Tibial nerve (tissue), 4 donors: Measurements from ENCODE around the gene PSMA3. TPM values are rescaled to one million over a fixed set of nuclear protein-coding genes. Genes with fewer than 3 reads are reported as not detected.
"Not testable (repeated sequence)": the region's sequence is repeated elsewhere in the genome, so short reads cannot be mapped to it uniquely, and the experiment has no call there.

Source experiments
- DNase-seq, 2 donors: peaks; one replicate each; pipeline ENCODE4 v3.0.0-alpha.2; 2019; ENCODE audit warnings: low spot score in 2 of 2
- H3K27ac ChIP-seq, 4 donors: fragments of 200-600 bp; sonication (generic) in 3 of 4; one replicate each; pipeline ENCODE4 v1.5.1; 2017 to 2019; ENCODE audit warnings: mild to moderate bottlenecking in 1 of 4
- H3K27me3 ChIP-seq, 2 donors: fragments of 200-600 bp; sonication (generic) in 1 of 2; one replicate each; pipeline versions ENCODE4 v1.5.1 to v1.6.0; 2017 to 2019
- H3K36me3 ChIP-seq, 3 donors: fragments of 200-600 bp; sonication (generic); one replicate each; pipeline ENCODE4 v1.5.1; 2018 to 2019
- H3K4me1 ChIP-seq, 4 donors: fragments of 200-600 bp; sonication (generic) in 3 of 4; one replicate each; pipeline ENCODE4 v1.5.1; 2017 to 2019
- H3K4me3 ChIP-seq, 4 donors: fragments of 200-600 bp; sonication (generic) in 3 of 4; one replicate each; pipeline ENCODE4 v1.5.1; 2017 to 2019; ENCODE audit warnings: mild to moderate bottlenecking in 1 of 4, moderate library complexity in 1 of 4
- H3K9me3 ChIP-seq, 4 donors: fragments of 200-600 bp; sonication (generic) in 3 of 4; one replicate each; pipeline ENCODE4 v1.5.1; 2017 to 2019
- EP300 ChIP-seq, 2 donors: sonication (generic); formaldehyde crosslinking; IDR thresholded peaks; one replicate each; pipeline ENCODE4 v1.6.1; 2017; ENCODE audit warnings: antibody characterized with exemption in 2 of 2, mild to moderate bottlenecking in 1 of 2
- POLR2A ChIP-seq, 2 donors: fragments of 450-650 bp; IDR thresholded peaks; one replicate each; pipeline ENCODE4 v1.6.1; 2017; ENCODE audit warnings: antibody characterized with exemption in 2 of 2, mild to moderate bottlenecking in 2 of 2, moderate library complexity in 2 of 2
- WGBS, 2 donors: methylation state at CpG; one replicate each; pipeline ENCODE4 v1.1.5; 2018; 5-methylcytosine and 5-hydroxymethylcytosine counted together
- total RNA-seq, 4 donors: library from RNA; depleted of rRNA; stranded (reverse); fragments of >200 nt; gene quantifications; one replicate each; pipeline ENCODE4 v1.1.0, GENCODE V29; 2016
- TF ChIP-seq, protein P1 (sequence below), 5 experiments: fragments of 200-600 bp in 3 of 5; fragments of 450-650 bp in 2 of 5; sonication (generic) in 3 of 5; IDR thresholded peaks; one replicate each; pipeline ENCODE4 v1.5.1; 2016 to 2019; ENCODE audit warnings: antibody characterized with exemption in 5 of 5, mild to moderate bottlenecking in 3 of 5, moderate library complexity in 2 of 5

Gene PSMA3
- total RNA-seq, 4 donors from 2014 or later, result 82.8 to 99.0 (median 87.0) TPM

GRCh38 chr14:58245562-58245961 lies 919 bp downstream of the PSMA3 start:
- peaks cover 0 to 40% (median 19%) of the 10 kb centered on the region in 4 donors for H3K4me1 ChIP-seq
- H3K27ac ChIP-seq, result peak overlapping the region; percentile 91 to 99 (median 94)
- H3K27me3 ChIP-seq, result no peaks in the 10 kb centered on the region
- WGBS, 2 donors, result 2 to 6% methylated on average over 3 of the region's 3 CpGs
- H3K36me3 ChIP-seq, result peaks cover 0 to 30% (median 0%) of the 10 kb centered on the region in 3 donors
- DNase-seq, result no peak
- H3K4me3 ChIP-seq, result peak overlapping the region; percentile 47 to 95 (median 81)
- H3K9me3 ChIP-seq, result no peaks in the 10 kb centered on the region
- no peak for TF ChIP-seq EP300 (IDR thresholded peaks at IDR 0.05)
- TF ChIP-seq, protein P1, sequence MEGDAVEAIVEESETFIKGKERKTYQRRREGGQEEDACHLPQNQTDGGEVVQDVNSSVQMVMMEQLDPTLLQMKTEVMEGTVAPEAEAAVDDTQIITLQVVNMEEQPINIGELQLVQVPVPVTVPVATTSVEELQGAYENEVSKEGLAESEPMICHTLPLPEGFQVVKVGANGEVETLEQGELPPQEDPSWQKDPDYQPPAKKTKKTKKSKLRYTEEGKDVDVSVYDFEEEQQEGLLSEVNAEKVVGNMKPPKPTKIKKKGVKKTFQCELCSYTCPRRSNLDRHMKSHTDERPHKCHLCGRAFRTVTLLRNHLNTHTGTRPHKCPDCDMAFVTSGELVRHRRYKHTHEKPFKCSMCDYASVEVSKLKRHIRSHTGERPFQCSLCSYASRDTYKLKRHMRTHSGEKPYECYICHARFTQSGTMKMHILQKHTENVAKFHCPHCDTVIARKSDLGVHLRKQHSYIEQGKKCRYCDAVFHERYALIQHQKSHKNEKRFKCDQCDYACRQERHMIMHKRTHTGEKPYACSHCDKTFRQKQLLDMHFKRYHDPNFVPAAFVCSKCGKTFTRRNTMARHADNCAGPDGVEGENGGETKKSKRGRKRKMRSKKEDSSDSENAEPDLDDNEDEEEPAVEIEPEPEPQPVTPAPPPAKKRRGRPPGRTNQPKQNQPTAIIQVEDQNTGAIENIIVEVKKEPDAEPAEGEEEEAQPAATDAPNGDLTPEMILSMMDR (IDR thresholded peaks at IDR 0.05), result no peak
- no peak for TF ChIP-seq POLR2A (IDR thresholded peaks at IDR 0.05)

- WGBS, 2 donors, result 91 to 95% methylated on average over 8 of the region's 8 CpGs
- TF ChIP-seq POLR2A (IDR thresholded peaks at IDR 0.05) (no peak), EP300 (IDR thresholded peaks at IDR 0.05) (no peak)
- TF ChIP-seq, protein P1 (IDR thresholded peaks at IDR 0.05), result no peak
- H3K36me3 ChIP-seq, result peaks cover 0 to 64% (median 0%) of the 10 kb centered on the region in 3 donors
- DNase-seq, result no peak
- no peaks in the 10 kb centered on the region for H3K27me3 ChIP-seq
- no peaks in the 10 kb centered on the region for H3K9me3 ChIP-seq
- H3K4me3 ChIP-seq, result no peak overlapping the region
- no peak overlapping the region for H3K27ac ChIP-seq
- peaks cover 0 to 31% (median 16%) of the 10 kb centered on the region in 4 donors for H3K4me1 ChIP-seq
Observed at GRCh38 chr14:58249611-58250010, 5.0 kb downstream of the PSMA3 start.

DNA sequence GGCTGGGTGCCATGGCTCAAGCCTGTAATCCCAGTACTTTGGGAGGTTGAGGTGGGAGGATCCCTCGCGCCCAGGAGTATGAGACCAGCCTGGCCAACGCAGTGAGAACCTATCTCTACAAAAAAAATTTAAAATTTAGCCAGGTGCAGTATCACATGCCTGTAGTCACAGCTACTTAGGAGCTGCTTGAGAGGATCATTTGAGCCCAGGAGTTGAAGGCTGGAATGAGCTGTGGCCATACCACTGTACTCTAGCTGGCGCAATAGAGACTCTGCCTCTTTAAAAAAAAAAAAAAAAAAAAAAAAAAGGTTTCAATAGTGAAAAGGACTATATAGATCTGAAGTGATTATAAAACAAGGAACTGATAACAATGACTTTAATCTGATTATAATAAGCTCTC lies 13.5 kb downstream of the PSMA3 start:
- Histone ChIP-seq H3K4me1 (no peaks in the 10 kb centered on the region), H3K36me3 (peaks cover 0 to 96% (median 2%) of the 10 kb centered on the region in 3 donors), H3K27me3 (no peaks in the 10 kb centered on the region), H3K4me3 (no peak overlapping the region), H3K27ac (no peak overlapping the region), H3K9me3 (no peaks in the 10 kb centered on the region)
- WGBS, 2 donors, result 94 to 97% methylated on average over 4 of the region's 4 CpGs
- TF ChIP-seq, protein P1 (IDR thresholded peaks at IDR 0.05), result no peak
- no peak for TF ChIP-seq EP300 (IDR thresholded peaks at IDR 0.05)
- TF ChIP-seq POLR2A (IDR thresholded peaks at IDR 0.05), result no peak
- DNase-seq, result no peak

- not testable (repeated sequence) for H3K27me3 ChIP-seq, H3K27ac ChIP-seq, DNase-seq, H3K9me3 ChIP-seq, H3K4me3 ChIP-seq, H3K4me1 ChIP-seq
- peaks cover 0 to 96% (median 6%) of the 10 kb centered on the region in 3 donors for H3K36me3 ChIP-seq
- 94% methylated on average over 7 to 10 of the region's 10 CpGs for WGBS, 2 donors
Observed at GRCh38 chr14:58262005-58262404, 17.4 kb downstream of the PSMA3 start.

DNA sequence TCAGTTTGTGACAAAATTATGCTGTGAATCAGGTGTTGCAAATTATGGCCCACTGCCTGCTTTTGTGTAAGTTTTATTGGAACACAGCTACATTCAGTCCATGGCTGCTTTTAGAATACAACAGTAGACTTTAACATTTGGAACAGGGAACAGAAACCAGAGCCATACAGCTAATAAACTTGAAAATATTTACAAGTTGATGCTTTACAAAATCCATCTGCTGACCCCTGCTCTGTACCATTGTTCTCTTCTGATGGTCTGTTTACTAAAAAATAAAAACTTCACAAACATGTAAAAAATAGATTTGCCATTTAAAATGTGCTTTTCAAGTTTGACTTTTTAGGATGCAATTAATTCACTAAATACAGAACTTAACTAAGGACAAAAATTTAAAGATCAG lies 20.8 kb downstream of the PSMA3 start:
- no peaks in the 10 kb centered on the region for H3K4me1 ChIP-seq
- H3K9me3 ChIP-seq, result no peaks in the 10 kb centered on the region
- no peaks in the 10 kb centered on the region for H3K27me3 ChIP-seq
- no peak overlapping the region for H3K27ac ChIP-seq
- H3K4me3 ChIP-seq, result no peak overlapping the region
- DNase-seq, result no peak
- H3K36me3 ChIP-seq, result peaks cover 0 to 97% (median 9%) of the 10 kb centered on the region in 3 donors
- TF ChIP-seq, protein P1 (IDR thresholded peaks at IDR 0.05), result no peak
- TF ChIP-seq EP300 (IDR thresholded peaks at IDR 0.05) (no peak), POLR2A (IDR thresholded peaks at IDR 0.05) (no peak)

DNA sequence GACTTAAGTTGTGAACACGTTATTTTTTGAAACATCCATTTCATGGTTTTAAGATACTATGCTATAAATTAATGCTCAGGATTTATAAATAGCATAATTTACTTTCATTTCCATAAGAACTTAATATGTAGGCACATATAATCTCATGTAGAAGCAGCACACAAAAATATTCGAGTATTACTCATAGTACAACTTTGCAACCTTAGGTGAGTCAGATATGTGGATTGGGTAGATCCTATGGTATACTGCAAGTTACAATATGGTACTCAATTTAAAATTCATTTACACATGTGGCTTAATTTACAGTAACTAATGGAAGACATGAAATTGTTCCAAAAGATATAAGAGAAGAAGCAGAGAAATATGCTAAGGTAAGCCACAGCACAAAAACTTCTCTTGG lies 26.0 kb downstream of the PSMA3 start:
- peaks cover 0 to 17% (median 3%) of the 10 kb centered on the region in 4 donors for H3K4me1 ChIP-seq
- peaks cover 3 to 77% (median 4%) of the 10 kb centered on the region in 3 donors for H3K36me3 ChIP-seq
- TF ChIP-seq EP300 (IDR thresholded peaks at IDR 0.05) (no peak), POLR2A (IDR thresholded peaks at IDR 0.05) (no peak)
- TF ChIP-seq, protein P1 (IDR thresholded peaks at IDR 0.05), result no peak

More for the DNA sequence above, 26.0 kb downstream of the PSMA3 start:
- WGBS, 2 donors, result 88 to 91% methylated on average over 2 of the region's 2 CpGs
- Histone ChIP-seq H3K27ac (no peak overlapping the region), H3K27me3 (no peaks in the 10 kb centered on the region), H3K4me3 (no peak overlapping the region), H3K9me3 (no peaks in the 10 kb centered on the region)
- no peak for DNase-seq
